Epidermal melanocyte (primary cell): Measurements from ENCODE around the gene SHROOM2.

Experiments
- DNase-seq: peaks from one replicate; pipeline ENCODE4 v3.0.0; 2011; ENCODE audit warnings: low spot score; ENCODE audit not compliant: insufficient read length

The SHROOM2 gene

DNA sequence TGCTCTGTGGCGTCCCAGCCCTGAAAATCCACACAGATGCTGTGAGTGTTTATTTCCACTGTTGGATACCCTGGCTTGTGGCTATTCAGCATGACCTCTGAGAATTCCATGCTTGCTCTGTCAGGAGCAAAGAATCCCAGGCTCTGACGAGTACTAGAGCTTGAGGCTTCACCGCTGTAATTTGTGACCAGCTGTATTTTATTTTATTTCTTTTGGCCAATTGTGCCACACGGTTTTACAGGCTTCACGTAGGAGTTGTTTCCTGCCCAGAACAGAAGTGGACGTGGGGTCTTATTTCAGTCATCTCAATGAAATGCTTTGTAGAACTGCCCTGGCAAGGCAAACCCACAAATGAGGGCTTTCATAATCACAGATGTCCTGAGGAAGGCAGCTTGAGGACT, 111.5 kb downstream of the SHROOM2 start:
- DNase-seq, result peak; percentile 43

DNA sequence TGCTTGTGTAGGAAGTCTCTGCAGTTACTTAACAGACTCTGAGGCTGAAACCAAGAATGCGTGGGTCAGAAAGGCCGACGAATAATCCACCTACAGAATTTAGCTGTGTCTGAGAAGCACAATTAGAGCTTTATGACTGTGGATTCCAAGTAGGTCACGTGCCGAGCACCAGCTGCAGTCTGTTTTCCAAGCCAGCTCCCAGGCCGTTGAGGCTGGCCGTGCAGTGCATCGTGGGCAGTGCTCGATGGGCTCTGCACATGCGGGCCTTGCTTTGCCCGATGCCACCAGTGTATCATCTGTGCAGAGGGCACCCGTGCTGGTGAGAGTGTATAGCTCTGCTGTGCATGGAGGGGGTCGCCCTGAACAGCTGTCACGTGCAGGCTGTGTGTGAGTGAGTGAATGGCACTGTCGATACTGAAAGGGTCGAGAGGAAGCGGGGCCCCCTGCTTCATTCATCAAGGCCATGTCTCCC, 113.4 kb downstream of the SHROOM2 start:
- DNase-seq, result peak; percentile 64

DNA sequence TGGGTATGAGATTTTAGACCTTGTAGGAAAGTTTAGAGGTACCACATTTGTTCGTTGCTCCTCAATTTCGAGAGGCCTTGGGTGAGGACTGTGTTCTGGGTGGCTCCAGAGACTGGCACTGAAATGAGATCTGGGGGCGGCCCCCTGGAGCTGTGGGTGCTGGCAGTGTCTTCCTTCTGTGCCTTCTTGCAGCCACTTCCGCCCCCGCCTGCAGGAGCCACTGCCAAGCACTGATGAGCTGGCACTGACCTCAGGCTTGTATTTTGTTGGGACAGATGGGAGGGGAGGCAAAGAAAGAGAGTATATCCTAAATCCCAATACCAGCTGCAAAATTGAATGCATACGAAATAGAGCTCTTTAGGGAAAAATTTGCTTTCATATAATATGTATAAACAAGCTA, 116.4 kb downstream of the SHROOM2 start:
- no peak for DNase-seq

DNA sequence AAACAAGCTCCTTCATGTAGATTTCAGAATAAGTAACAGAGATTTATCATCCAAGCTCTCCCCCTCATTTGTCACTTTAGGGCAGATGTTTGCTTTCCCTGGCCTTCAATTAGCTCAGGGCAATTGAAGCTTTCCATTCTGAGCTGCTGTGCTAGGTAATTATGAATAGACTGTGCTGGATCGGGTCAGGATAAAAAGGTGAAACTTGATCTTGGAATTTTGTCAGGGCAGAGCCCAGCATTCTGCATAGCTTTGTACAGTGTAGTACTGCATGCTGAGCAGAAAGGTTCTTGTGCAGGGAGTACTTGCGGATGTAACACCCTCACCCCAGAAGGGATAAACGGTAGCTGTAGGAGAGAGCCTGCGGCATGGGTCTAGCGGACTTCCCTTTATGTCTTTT, 116.9 kb downstream of the SHROOM2 start:
- DNase-seq, result no peak

DNA sequence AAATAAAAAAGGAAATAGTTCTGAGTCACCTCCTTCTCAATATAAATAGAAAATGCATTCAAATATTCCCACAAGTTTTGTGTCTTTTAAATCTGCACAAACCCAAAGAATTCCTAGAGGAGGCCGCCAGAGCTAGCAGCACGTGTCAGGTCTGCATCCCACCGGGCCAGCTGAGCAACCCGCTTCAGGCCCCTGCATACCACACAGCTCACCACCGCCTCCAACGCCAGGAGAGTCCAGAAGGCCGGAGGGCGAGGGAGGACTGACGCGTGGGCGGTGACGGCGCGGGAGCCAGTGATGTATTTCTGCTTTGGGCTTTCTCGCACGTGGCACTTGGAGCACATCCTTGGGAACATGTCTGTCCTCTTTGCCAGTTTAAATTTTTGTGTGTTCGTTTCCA, 119.1 kb downstream of the SHROOM2 start:
- no peak for DNase-seq

DNA sequence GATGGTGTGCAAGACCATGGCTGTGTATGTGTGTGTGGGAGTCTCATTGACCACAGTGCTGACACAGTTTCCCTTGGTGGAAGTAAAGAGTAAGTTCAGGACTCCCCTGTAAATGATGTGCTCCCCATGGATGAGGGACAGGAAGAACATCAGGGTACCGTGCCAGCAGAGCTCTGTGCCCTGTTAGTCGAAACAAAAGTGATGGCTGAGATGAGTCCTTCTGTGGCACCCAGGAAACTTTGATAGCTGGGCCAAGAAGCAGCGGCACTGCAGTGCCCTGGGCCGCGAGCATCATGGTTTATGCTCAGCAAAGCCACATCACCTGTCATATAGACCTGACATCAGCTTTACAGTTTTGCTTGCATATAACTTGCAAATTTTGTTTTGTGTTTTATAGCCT, 119.5 kb downstream of the SHROOM2 start:
- DNase-seq, result no peak

DNA sequence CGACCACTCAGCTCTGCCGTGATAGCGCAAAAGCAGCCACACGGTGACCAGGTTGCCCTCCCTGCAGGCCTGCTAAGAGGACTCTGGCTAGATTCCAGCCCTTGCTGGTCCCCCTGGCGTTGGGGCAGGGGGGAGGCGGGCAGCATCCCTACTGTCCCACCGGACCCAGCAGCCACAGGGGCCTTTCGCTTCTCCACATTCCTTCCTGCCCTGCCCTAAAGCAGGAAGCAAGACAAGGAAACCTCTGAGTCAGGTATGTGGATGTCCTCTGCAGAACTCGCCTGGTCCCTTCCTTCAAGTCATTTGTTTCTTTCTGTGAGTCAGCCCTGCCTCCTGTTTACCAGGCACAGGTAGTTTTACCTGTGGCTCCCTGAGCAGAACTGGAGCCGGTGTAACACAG, 120.7 kb downstream of the SHROOM2 start:
- DNase-seq, result no peak

DNA sequence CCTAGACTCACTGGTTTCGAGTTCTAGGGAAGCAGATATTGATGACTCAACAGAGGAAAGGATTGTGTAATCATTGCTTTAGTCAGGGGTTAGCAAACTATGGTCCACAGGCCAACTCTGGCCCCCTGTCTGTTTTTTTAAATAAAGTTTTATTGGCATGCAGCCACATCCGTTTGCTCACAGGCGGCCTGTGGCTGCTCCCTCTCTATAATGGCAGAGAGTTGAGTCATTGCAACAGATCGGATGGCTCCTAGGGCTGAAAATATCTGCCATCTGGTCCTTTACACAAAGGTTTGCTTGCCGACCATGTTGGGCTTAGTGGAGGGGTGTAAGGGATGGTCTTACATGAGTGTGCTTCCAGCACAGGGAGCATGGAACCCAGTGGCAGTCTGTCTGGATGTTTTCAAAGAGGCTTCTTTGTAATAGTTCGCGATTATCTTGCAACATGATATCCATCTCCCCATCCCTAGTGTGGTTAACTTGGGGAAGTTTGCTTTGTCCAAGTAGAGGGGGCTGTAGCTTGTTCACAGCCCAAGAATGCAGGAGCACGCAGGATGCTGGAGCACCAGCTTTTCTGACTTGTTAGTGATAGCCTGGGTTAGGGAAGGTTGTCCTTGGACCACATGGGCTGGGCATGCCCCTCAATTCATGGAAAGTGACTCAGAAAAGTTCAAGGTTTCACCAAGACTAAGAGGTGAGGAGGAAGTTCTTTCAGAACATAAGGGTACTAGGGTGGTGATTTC, 121.6 kb downstream of the SHROOM2 start:
- no peak for DNase-seq

DNA sequence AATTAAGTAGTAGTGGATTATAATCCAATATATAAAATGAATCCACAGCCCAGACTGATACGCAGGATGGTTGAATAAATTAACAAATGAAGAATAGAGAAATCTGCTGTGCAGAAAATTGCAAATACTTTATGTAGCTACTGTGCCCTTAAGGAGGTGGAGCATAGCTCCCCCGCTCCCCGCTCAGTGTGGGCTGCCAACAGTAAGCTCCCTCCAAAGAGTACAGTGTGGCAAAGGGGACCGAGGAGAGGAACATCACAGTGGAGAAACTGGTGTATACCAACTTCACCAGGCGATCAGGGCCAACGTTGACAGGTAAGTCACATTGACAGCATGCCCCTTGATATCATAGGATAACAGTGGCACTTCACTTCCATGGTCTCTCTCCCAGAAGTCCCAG, 123.0 kb downstream of the SHROOM2 start:
- no peak for DNase-seq

DNA sequence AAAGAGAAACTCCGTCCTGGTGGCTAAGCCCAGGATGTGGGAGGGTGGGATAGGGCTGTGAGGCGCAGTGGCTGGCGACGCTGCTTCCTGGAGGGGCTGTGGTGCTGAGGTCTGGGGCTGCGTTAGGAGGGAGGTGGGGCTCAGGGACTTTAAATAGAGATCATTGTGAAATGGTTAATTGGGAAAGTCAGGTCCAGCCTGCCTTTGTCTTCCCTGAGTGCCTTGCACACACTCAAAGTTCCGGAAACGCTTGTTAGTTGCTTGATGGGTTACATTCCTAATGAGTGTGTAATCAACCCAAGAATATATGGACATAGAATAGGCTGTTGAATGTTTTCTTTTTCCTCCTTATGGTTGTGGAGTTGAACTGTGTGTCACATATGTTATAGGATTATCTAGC, 125.3 kb downstream of the SHROOM2 start:
- DNase-seq, result peak; percentile 63

DNA sequence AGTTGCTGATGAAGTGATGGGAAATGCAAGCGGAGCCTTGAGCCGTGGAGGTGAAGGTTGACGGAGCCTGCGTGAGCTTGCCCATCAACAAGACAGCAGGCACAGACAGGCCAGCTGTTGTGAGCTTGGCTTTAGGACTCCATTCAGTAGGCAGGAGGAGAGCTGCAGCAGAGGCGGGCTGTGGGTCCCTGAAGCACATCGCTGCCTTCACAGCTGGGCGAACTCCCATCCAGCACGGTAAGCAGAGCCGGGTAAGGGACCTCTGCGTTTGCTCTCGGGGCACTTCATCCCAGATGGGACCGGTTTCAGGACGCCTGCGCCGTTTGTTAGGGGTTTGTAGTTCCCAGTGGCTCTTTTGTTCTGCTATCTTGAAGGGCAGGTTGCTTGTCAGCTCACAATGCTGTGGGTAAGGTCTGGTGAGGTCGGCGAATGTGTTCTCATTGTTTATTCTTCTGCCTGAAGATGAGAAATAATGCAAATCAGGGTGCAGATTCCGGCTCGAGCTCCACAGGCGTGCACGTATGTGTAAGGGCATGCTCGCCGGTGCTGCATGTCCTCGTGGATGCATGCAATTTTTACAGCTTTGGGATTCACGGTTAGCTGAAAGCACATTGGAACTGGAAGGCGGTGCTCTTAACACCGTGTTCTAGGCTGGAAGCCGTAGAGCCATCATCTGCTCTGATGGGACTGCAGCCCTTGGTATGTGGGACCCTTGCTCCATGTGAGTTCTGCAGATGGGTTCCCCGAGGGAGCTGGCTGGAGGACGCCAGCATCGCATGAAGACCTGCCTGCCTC, 126.3 kb downstream of the SHROOM2 start:
- no peak for DNase-seq

DNA sequence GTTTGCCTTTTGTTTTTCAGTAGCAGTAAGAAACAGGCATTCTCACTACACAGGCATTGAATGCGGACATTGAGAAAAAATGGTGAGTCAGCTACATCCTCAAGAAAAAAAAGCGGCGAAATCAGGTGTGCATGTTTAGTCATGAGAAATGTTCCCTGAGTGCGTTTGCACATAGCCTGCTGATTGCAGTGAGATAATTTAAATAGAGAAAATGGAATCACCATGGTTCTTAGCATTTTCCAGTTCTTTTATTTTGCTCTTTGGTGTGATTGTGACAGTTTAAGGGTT, 126.9 kb downstream of the SHROOM2 start:
- DNase-seq, result no peak

DNA sequence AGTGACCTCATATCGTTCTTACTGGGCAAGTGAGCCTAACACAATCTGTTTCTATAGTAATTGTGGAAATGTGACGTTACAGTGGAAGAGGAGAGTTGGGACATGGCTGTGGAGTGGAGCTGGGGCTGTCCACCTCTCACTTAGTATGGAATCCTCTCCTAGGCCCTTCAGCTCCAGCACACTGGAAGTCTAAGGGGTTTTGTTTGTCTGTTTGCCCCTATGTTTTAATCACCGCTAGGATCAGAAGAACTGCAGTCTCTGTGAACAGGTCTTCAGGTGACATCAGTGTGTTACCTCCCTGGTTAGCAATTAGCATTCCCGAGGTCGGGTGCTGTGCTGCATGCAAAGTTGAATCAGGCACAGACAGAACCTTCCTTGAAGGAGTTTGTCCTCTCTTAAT, 131.6 kb downstream of the SHROOM2 start:
- no peak for DNase-seq

DNA sequence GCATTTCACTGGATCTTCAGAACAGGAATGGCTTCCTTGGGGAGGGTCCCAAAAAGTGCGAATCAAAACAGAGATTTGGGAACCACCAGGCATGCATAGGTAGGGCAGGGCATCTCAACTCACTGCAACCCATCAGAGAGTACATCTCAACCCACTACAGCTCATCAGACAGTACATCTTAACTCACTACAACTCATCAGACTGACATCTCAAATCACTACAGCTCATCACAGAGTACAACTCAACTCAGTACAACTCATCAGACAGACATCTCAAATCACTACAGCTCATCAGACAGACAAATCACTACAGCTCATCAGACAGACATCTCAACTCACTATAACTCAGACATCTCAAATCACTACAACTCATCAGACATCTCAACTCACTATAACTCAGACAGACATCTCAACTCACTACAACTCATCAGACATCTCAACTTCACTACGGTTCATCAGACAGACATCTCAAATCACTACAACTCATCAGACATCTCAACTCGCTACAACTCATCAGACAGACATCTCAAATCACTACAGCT, 133.5 kb downstream of the SHROOM2 start:
- no peak for DNase-seq

DNA sequence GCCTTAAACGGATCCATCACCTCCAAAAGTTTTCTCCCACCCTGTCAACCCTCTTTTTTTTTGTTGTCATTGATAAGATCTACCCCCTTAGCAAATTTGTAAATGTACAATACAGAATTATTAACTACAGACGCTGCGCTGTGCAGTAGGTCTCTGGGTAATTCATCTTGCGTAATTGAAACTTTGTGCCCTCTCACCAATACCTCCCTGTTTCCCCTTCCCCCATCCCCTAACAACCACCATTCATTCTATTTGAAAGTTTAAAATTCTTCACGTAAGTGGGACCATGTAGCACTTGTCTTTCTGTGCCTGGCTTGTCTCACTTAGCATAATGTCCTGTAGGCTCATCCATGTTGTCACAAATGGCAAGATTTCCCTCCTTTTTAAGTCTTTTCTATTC, 135.2 kb downstream of the SHROOM2 start:
- DNase-seq, result no peak

DNA sequence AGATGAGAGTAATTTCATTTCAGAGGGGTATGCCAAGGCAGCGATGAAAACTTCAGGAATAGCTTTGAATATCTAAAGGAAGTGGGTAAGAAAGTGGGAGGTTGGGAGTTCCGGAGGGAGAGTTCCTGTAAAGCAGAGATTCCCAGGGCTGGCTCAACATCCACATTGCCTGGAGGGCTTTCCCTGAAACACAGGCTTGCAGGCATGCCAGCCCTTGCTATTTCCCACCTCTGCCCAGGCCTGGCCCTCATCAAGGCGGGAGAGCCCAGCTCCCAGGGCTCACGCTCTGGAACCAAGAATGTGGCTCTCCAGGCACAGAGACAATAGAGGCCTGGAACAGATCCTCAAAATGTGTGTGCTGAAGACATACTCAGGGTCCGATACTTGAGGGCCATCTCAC, 137.1 kb downstream of the SHROOM2 start:
- no peak for DNase-seq

DNA sequence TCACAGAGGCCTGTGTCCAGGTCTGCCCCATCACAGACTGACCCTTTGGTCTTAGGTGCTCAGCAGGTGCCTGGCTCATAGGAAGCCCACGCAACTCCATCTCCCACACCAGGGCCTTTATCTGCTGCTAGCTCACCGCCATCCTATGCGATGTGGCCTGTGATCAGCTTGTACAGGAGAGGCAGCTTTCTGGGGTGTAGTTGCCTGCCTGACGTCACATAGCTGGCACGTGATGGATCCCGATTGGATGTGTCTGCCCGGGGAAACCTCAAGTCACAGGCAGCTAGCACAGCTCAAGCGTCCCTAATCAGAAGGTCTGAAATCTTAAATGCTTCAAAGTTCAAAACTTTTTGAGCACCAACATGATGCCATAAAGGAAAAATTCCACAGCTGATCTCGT, 139.8 kb downstream of the SHROOM2 start:
- DNase-seq, result no peak

DNA sequence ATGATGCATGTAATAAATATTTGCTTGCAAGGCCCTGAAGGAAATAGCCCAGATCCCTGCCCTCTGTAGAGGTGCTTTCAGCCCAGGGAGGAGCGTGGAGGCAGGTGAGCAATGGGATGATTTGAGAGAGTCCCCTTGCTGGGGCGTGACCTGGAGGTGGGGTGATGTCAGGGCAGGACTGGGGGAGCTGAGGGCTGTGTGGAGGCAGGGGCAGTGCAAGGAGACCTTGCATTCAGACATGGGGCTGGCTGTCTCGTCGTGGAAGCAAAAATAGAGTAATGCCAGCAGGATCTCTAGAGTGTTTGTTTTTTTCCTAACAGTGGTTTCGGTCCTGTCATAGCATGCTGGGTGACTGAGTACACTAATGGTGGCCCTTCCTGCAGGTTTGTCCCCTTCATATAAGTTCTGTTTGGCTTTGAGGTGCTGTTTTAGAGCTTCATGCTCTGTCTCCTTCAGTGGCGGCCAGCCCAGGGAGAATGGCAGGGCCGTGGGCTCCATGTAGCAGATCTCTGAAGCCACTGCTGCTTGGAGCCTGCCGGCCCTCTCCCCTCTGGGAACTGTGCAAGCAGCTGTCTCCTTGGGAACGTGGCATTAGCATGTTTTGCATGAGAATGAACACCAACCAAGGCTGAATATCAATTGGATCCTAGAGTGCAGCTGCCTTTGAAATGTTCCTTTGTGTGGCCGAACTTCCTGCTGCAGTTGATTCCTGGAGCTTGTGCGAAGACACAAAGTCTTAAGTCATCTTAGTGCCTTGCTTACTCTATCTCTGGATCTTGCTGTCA, 141.7 kb downstream of the SHROOM2 start:
- DNase-seq, result no peak

DNA sequence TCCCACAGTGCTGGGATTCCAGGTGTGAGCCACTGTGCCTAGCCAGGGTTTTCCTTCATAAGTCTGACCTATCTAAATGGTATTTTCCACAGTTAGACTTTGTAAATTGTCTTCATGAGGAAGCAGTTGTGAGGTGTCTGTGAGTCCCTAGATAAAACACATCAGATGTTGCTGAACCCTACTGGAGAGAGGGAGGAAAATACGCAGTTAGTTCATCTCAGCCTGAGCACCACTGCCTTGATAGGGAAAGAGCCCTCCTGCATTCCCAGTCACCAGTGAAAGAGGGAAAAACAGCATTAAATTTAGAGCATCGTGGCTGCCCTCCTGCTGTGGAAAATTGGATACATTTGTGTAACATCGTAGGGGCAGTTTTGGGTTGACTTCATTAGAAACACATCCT, 149.2 kb downstream of the SHROOM2 start:
- DNase-seq, result no peak

DNA sequence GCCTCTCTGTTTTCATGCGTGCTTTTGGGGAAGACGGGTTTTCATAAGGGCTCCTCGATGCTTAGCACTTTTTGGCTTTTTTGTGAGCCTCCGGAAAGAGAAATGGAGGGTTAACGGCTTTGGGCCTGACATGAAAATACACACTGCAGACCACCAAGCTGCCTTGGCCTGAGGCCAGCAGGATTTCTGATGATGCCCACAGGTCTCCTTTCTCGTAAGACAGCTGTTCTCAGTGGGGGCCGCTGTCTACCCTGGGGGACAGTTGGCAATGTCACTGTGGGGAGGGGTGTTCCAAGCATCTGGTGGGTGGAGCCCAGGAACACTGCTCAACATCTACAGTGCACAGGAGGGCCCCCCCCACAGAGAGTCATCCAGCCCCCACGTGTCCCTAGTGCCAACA, 151.5 kb downstream of the SHROOM2 start:
- no peak for DNase-seq

DNA sequence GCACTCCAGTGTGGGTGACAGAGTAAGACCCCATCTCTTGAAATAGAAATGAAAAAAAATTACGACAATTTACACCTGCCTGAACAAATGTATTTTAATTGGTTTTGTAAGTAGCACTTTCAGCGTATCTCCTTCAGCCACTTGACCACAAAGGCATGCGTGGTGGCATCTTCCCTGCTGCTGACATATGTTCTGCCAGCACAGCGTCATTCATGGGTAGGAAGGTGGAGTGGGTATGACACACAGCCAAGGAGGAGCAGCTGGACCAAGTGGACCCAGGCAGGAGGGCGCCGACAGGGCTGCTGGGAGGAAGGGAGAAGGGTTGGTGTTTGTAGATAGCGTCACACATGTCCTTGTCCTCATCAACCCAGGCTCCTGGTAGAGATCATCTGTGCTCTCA, 152.3 kb downstream of the SHROOM2 start:
- no peak for DNase-seq

DNA sequence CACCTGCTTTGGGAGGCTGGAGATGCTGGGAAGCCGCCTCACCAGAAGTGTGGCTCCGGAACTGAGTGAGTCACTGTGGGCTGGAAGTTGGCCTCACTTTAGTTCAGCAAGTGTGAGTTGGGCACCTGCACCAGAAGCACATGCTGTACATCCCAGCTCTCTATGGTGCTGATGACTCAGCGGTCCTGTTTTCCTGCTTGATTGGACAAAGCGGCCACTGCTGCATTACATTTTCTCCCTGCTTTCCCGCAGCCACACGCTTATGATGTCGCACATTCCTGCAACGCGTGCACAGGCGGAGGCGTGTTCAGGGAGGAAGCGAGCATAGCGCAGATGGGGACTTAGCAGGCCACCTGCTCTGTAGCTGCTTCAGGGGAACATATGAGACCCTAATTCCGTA, 154.2 kb downstream of the SHROOM2 start:
- no peak for DNase-seq
